ENCODE measurements around the gene GATAD1.
"Not testable (repeated sequence)": the region's sequence is repeated elsewhere in the genome, so short reads cannot be mapped to it uniquely, and the experiment has no call there.

The GATAD1 gene, protein sequence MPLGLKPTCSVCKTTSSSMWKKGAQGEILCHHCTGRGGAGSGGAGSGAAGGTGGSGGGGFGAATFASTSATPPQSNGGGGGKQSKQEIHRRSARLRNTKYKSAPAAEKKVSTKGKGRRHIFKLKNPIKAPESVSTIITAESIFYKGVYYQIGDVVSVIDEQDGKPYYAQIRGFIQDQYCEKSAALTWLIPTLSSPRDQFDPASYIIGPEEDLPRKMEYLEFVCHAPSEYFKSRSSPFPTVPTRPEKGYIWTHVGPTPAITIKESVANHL

DNA sequence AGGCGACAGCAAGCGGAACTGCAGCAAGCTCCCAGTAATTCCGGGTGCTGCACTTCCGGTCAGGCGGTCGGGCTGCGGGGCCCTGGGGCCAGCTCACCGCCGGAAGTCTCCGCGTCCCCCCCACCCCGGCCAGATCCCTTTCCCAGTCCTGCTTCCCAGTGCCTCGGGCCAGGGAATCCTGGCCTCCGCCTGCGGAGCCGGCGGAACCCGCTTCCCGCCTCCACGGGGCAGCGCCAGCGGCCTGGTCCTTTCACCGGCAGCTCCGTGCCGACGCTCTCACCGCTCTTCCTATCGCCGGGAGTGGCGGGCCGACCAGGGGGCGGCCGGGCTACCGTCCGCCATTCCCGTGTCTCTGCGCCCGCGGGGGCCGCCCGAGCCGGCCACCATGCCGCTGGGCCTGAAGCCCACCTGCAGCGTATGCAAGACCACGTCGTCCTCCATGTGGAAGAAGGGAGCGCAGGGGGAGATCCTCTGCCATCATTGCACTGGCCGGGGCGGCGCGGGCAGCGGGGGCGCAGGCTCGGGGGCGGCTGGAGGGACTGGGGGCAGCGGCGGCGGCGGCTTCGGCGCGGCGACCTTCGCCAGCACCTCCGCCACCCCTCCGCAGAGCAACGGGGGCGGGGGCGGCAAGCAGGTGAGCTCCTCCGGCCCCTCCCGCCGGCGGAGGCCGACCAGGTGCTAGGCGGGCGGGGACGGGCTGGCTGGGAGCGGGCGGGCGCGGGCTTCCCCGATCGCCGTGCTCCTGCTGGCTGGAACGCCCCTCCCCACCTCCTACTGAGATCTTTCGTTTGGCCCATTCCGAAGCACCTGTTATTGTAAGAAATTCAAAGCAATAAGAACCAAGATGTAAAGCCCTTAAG, at the start of gene GATAD1:
TSS of gene GATAD1 (plus strand) at position 138 of the 860 bp plus-strand sequence. CDS start at position 386, 248 bp downstream.
- Mint-ChIP-seq H3K27ac (peak within 1 kb of the TSS; percentile 95 to 97), H3K9me3 (no peaks in the 10 kb centered on the region), H3K4me1 (peaks cover 9% of the 10 kb centered on the region), H3K27me3 (no peaks in the 10 kb centered on the region), H3K4me3 (peak within 1 kb of the TSS; percentile 87 to 90)
- ATAC-seq (peak; percentile 88), DNase-seq (peak; percentile 83 to 88)

DNA sequence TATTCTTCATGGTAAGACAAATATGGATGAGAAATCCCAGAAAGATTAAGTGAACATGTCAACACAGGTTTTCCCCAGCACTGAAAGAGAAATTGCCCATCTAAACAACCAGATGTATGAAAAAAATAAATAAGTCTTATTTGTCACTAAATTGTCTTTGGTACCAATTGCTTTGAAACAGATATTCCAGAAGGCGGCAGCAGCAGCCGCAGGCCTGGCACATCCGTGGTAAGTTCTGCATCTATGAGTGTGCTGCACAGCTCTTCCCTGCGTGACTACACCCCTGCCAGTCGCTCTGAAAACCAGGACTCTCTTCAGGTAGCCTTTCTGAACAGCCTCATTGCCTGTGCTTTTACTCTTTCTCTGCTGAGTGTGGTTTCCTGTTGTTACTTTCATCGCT, 49.7 kb upstream of the GATAD1 start:
- no peak overlapping the region for H3K27ac Mint-ChIP-seq
- H3K27me3 Mint-ChIP-seq = no peaks in the 10 kb centered on the region
- no peak for ATAC-seq

DNA sequence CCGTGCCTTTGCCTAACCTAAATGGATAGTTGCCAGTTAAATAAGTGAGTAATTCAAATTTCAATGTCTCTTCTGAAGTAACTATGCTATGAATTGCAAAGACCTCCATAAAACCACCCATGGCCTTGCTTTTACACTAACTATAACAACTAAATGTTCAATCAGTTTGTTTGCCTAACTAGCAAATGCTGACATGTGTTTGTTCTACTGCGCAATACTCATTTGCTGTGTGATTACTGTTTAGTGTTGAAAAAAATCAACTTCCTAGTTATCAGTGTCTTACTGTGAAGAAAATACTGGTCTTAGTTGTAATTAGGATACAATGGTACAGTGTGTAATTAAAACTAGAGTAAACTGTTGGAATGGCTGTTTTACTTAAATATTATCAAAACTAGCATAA, 47.3 kb upstream of the GATAD1 start:
- Mint-ChIP-seq H3K9me3 (no peaks in the 10 kb centered on the region), H3K4me1 (peaks cover 17% of the 10 kb centered on the region), H3K27ac (no peak overlapping the region), H3K4me3 (no peak overlapping the region), H3K27me3 (no peaks in the 10 kb centered on the region)
- ATAC-seq = no peak
- DNase-seq = no peak

More for the DNA sequence above, 49.7 kb upstream of the GATAD1 start:
- no peaks in the 10 kb centered on the region for H3K9me3 Mint-ChIP-seq
- no peak overlapping the region for H3K4me3 Mint-ChIP-seq
- H3K4me1 Mint-ChIP-seq = no peaks in the 10 kb centered on the region
- no peak for DNase-seq

DNA sequence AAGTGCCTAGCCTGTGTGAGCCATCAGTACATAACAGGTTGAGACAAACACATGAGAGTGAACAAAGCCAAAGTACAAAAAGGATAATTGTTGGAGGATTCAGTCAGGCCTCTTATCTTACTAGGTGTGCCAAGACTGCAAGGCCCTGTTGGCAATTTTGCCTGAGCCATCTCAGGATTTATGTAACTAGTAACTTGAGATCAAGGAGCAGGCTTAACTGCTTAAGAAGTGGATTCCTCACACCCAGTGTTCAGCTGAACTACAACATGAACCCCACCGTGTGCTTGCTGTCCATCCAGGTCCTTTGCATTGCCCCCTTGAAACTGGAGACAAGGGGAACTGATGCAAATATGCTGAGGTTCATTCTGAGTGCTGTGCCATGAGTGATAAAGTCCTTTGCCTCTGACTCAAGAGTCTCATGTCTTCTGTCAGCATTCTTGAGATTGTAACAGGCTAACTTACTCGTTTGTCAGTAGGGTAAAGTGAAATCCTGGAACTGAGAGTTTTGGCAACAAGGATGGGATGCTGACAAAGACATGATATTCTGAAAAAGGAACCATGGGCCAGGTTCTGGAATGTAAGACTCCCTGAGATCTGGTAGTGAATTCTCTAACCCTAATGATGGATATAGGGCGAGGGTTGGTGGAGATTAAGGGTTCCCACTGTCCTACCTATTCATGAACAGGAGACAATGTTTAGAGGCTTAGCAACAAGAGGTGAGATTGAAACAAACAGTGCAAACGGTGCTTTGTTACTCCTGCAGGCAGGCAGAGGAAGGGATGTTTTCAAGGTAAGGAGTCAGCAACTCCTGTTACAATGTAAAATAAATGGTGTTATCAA, 44.1 kb upstream of the GATAD1 start:
- ATAC-seq (no peak), DNase-seq (no peak)
- Mint-ChIP-seq H3K4me3 (no peak overlapping the region), H3K27ac (peak overlapping the region in 1 of 2 donors; percentile 29), H3K4me1 (peaks cover 17% of the 10 kb centered on the region), H3K9me3 (no peaks in the 10 kb centered on the region), H3K27me3 (no peaks in the 10 kb centered on the region)

DNA sequence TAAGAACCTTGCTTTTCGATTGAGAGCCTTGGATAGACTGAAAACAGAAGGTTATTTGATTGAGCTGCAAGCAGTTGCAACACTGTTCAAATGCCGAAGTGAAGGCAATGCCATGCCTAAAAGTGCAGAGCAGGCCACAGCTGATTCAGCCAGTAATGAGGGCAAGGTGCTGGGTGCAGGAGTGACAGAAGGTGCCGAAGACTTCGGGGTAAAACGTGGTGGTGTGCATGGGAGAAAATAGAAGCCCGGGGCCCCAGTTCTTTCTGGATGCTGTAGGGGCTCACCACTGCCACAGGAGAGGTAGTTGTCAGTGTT, 43.6 kb upstream of the GATAD1 start:
- H3K27ac Mint-ChIP-seq = no peak overlapping the region
- peaks cover 17% of the 10 kb centered on the region for H3K4me1 Mint-ChIP-seq
- H3K27me3 Mint-ChIP-seq = no peaks in the 10 kb centered on the region
- peak overlapping the region in 1 of 2 donors; percentile 30 for H3K4me3 Mint-ChIP-seq
- ATAC-seq = peak; percentile 37
- no peaks in the 10 kb centered on the region for H3K9me3 Mint-ChIP-seq
- no peak for DNase-seq

DNA sequence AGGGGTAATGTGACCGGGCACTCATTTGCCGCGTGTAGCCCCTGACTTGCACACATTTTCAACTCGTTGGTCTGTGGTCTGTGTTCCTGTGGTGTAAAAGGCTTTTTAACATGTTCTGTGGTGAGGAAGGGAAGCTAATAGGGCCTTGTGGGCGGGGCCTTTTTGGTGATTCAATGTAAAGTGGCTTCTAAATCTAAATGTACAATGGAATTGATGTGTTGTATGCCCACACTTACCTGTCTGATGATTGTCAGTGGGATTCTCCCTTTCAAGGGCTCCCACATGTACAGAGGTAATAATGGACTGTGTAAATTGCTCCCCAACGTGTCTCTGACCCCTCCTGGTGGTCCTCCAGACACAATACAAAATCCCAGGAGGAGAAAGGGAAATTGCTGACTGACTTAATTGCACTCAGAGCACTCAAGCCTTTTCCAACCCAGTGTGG, 43.1 kb upstream of the GATAD1 start:
- H3K4me1 Mint-ChIP-seq = peaks cover 17% of the 10 kb centered on the region
- no peak overlapping the region for H3K27ac Mint-ChIP-seq
- ATAC-seq (peak; percentile 91), DNase-seq (peak; percentile 35 to 60)
- peaks cover 0 to 2% of the 10 kb centered on the region in 2 donors for H3K9me3 Mint-ChIP-seq
- H3K27me3 Mint-ChIP-seq = no peaks in the 10 kb centered on the region
- no peak overlapping the region for H3K4me3 Mint-ChIP-seq

DNA sequence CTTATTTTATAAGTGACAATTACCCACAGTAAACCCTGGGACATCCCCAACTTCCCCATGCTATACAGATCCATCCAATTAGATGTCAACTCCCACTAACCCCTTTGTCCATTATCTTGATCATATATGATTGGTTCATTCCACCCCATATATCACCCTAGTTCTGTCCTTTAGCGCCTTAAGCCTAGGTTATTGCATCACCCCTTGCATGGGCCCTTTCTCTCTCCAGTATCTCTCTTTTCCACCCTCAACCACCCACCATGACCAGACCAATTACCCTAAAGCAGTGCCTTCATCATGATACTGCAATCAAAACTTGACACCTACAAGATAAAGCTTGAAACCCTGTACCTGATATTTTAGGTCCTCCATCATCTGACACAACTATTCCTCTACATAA, 37.9 kb upstream of the GATAD1 start:
- DNase-seq (no peak), ATAC-seq (no peak)
- H3K27me3 Mint-ChIP-seq = peaks cover 17% of the 10 kb centered on the region
- H3K4me3 Mint-ChIP-seq = no peak overlapping the region
- H3K9me3 Mint-ChIP-seq = peaks cover 0 to 8% of the 10 kb centered on the region in 2 donors
- no peak overlapping the region for H3K27ac Mint-ChIP-seq
- H3K4me1 Mint-ChIP-seq = peaks cover 4% of the 10 kb centered on the region

DNA sequence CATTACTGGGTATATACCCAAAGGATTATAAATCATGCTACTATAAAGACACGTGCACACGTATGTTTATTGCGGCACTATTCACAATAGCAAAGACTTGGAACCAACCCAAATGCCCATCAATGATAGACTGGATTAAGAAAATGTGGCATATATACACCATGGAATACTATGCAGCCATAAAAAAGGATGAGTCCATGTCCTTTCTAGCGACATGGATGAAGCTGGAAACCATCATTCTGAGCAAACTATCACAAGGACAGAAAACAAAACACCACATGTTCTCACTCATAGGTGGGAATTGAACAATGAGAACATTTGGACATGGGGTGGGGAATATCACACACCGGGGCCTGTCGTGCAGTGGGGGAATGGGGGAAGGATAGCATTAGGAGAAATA, 37.1 kb upstream of the GATAD1 start:
- H3K4me1 Mint-ChIP-seq, H3K9me3 Mint-ChIP-seq, H3K4me3 Mint-ChIP-seq, ATAC-seq, H3K27ac Mint-ChIP-seq, DNase-seq: not testable (repeated sequence)
- peaks cover 17% of the 10 kb centered on the region for H3K27me3 Mint-ChIP-seq

DNA sequence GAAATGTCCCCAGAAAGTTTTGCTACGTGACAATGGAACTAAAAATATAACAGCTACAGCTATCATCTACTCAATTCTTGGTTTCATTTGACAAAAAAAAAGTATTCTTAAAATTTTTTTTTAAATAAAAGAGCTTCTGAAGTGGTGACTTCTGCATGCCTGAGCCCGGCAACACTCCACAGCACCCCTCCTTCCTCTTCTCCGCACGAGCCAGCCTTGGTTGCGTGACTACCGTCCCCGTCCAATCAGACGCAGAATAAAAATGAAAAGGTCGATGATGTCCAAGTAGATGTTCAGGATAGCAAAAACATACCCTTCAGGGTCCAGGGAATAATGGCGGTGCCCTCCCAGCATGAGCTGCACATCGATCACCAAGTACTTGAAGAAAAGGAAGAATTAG, 34.5 kb upstream of the GATAD1 start:
- H3K27me3 Mint-ChIP-seq = peaks cover 17% of the 10 kb centered on the region
- H3K4me3 Mint-ChIP-seq = no peak overlapping the region
- no peaks in the 10 kb centered on the region for H3K4me1 Mint-ChIP-seq
- DNase-seq (no peak), ATAC-seq (no peak)
- peaks cover 0 to 8% of the 10 kb centered on the region in 2 donors for H3K9me3 Mint-ChIP-seq
- no peak overlapping the region for H3K27ac Mint-ChIP-seq

DNA sequence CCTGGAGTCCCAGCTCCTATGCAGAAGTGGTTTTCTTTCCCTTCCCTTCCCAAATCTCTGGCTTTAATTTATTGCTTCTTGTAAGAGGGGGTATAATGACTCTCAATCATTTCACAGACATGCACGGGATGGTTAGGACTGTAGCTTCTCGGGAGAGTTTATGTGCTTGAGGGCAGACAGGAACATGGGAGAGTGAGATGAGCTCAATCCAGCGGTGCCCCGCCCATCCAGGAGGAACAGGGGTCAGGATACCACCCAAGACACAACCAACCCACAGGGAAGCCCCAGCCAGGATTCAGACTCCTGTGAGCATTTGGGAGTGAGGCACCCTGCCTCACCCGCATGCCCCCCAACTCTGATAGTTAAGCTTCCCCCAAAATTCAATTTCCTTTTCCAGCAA, 33.7 kb upstream of the GATAD1 start:
- no peak for DNase-seq
- peaks cover 0 to 8% of the 10 kb centered on the region in 2 donors for H3K9me3 Mint-ChIP-seq
- H3K27me3 Mint-ChIP-seq = peaks cover 17% of the 10 kb centered on the region
- H3K4me3 Mint-ChIP-seq = no peak overlapping the region
- no peak overlapping the region for H3K27ac Mint-ChIP-seq
- H3K4me1 Mint-ChIP-seq = no peaks in the 10 kb centered on the region
- no peak for ATAC-seq

DNA sequence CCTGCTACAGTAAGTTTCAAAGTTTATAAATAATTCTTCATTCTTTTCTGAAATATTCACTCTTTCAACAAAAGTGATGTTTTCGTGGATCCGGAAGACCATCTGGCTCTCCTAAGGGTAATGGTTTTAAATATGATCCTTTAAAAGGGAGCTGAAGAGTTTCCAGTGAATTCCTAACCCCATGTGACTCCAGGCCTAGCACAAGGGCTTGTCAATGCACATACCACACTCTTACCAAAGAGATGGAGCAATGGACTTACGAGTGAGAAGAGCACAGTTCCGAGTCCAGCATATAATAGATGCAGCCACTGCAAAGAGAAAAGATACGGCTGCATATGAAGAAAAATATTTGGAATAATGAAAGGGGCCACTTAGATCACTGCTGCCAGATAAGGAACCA, 32.1 kb upstream of the GATAD1 start:
- DNase-seq (no peak), ATAC-seq (no peak)
- no peak overlapping the region for H3K4me3 Mint-ChIP-seq
- peaks cover 17% of the 10 kb centered on the region for H3K27me3 Mint-ChIP-seq
- no peaks in the 10 kb centered on the region for H3K4me1 Mint-ChIP-seq
- no peaks in the 10 kb centered on the region for H3K9me3 Mint-ChIP-seq
- H3K27ac Mint-ChIP-seq = no peak overlapping the region

DNA sequence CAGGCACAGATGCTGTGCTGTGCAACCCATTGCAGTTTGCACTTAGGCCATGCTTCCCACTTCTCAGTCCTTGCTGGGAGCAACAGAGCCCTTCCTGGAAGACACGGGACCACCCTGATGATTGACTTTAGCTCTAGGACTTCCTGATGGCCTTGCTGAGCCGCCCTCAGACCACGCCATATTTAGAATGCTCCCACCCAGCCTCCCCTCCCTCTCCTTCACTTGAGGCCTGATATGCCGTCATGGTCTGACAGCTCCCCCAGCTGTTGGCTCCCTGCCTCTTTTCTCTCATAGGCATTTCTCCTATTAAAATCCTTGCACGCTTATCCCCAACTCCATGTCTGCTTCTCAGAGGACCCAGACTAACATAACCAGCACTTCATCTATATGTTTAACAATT, 29.4 kb upstream of the GATAD1 start:
- Mint-ChIP-seq H3K4me1 (no peaks in the 10 kb centered on the region), H3K27ac (no peak overlapping the region), H3K9me3 (no peaks in the 10 kb centered on the region), H3K4me3 (no peak overlapping the region), H3K27me3 (peaks cover 28% of the 10 kb centered on the region)
- DNase-seq (no peak), ATAC-seq (no peak)

DNA sequence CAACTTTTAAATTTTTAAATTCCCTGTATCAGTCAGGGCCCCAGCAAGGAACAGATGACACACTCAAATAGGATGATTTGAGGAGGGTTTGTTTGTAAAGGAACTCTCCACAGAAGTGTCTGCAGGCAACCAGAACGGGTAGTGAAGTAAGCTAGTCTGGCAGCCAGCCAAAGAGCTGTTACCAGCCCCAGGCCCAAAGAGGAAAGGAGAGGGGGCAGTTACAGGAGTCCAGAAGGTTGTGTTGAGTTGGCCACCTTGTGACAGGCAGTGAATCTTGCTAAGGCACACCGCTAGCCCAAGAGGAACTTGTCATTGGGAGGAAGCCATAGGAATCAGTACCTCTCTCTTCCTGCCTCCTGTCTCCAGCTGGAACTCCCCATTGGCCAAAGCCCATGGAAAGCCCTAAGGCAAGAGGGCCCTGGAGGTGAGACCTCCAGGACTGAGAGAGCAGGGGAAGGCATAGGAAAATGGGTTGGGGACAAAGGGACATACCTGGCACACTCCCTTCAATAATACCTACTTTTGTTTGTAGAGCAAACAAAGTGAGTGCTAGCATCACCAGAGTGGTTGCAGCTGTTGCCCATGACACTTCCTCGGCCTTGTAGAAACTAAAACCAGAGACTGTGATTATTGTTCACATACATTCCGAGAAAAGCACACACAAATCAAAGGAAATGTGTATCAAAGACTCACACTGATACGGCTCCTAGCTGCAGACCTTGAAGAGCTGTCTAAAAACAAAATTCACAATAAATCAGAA, 25.4 kb upstream of the GATAD1 start:
- no peak overlapping the region for H3K27ac Mint-ChIP-seq
- no peak overlapping the region for H3K4me3 Mint-ChIP-seq
- H3K9me3 Mint-ChIP-seq = no peaks in the 10 kb centered on the region
- H3K27me3 Mint-ChIP-seq = peaks cover 26% of the 10 kb centered on the region
- ATAC-seq (no peak), DNase-seq (no peak)
- peaks cover 15% of the 10 kb centered on the region for H3K4me1 Mint-ChIP-seq

DNA sequence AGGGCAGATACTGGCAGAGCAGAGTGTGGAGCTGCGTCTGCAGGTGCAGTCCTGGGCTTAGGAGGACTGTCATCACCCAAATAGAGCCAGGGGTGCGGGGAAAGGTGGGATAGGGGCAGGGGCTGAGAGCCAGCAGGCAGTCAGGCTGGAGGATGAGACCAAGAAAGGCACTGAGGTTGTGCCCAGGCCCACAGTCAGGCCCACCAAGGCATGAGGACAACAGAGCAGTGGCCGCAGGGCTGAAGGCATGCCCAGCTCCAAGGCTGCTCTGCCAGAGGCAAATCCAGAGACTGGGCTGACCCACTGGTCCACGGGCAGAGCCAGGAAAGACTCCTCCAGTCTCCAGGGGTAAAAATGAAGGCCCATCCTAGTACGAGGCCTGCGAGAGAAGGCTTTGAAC, 24.4 kb upstream of the GATAD1 start:
- H3K9me3 Mint-ChIP-seq = no peaks in the 10 kb centered on the region
- no peak for DNase-seq
- peaks cover 33% of the 10 kb centered on the region for H3K27me3 Mint-ChIP-seq
- ATAC-seq = no peak
- H3K4me3 Mint-ChIP-seq = no peak overlapping the region
- H3K4me1 Mint-ChIP-seq = peaks cover 15% of the 10 kb centered on the region
- H3K27ac Mint-ChIP-seq = no peak overlapping the region

DNA sequence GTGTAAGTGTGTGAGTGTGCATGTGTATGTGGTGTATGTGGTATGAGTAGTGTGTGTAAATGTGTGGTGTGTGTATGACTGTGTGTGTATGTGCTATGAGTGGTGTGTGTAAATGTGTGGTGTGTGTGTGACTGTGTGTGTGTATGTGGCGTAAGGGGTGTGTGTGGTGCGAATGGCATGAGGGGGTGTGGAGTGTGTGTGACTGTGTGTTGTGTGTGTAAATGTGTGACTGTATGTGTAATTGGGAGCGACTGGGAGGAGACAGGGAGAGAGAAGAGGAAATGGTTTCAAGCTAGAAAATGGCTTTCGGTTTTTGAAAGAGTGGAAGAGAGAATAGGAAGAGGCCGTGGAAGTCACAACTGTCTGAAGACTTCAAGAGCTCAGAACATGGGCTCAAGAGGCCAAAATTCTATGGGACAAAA, 23.6 kb upstream of the GATAD1 start:
- Mint-ChIP-seq H3K27me3 (peaks cover 33% of the 10 kb centered on the region), H3K27ac (peak overlapping the region in 1 of 2 donors; percentile 0), H3K4me3 (peak overlapping the region; percentile 11 to 49), H3K4me1 (peaks cover 16% of the 10 kb centered on the region), H3K9me3 (no peaks in the 10 kb centered on the region)
- DNase-seq (no peak), ATAC-seq (peak; percentile 54)
